Activated CD4-positive, CD25-positive, alpha-beta regulatory T cell treated with anti-CD3 and anti-CD28 coated beads, Interleukin-2, amount 50 U/mL, for 72 hours (primary cell): Measurements from ENCODE around the gene PACRG.

ENCODE experiments used
- DNase-seq: peaks from one replicate; pipeline ENCODE4 v3.0.0; 2021

Gene PACRG

GRCh38 chr6:163323705-163324104 lies 595.9 kb downstream of the PACRG start:
- DNase-seq, result no peak

GRCh38 chr6:163324326-163324687 lies 596.5 kb downstream of the PACRG start:
- no peak for DNase-seq

- no peak for DNase-seq
Observed at GRCh38 chr6:163324688-163325389, 597.1 kb downstream of the PACRG start.

GRCh38 chr6:163325390-163325784 lies 597.6 kb downstream of the PACRG start:
- no peak for DNase-seq

- DNase-seq, result no peak
Observed at GRCh38 chr6:163327165-163327880, 599.5 kb downstream of the PACRG start.

- no peak for DNase-seq
Observed at GRCh38 chr6:163327921-163328320, 600.1 kb downstream of the PACRG start.

GRCh38 chr6:163328411-163328810 lies 600.6 kb downstream of the PACRG start:
- no peak for DNase-seq

GRCh38 chr6:163329991-163330390 lies 602.2 kb downstream of the PACRG start:
- no peak for DNase-seq

- no peak for DNase-seq
Observed at GRCh38 chr6:163331245-163331644, 603.5 kb downstream of the PACRG start.

GRCh38 chr6:163332575-163332974 lies 604.8 kb downstream of the PACRG start:
- DNase-seq, result no peak

GRCh38 chr6:163333038-163333437 lies 605.3 kb downstream of the PACRG start:
- DNase-seq, result no peak

GRCh38 chr6:163333701-163334663 lies 606.2 kb downstream of the PACRG start:
- no peak for DNase-seq

GRCh38 chr6:163335056-163335455 lies 607.3 kb downstream of the PACRG start:
- DNase-seq, result no peak

- no peak for DNase-seq
Observed at GRCh38 chr6:163335671-163336545, 608.1 kb downstream of the PACRG start.

- DNase-seq, result no peak
Observed at GRCh38 chr6:163336961-163337360, 609.2 kb downstream of the PACRG start.

- no peak for DNase-seq
Observed at GRCh38 chr6:163337958-163338357, 610.2 kb downstream of the PACRG start.

- no peak for DNase-seq
Observed at GRCh38 chr6:163338671-163339405, 611.1 kb downstream of the PACRG start.

- no peak for DNase-seq
Observed at GRCh38 chr6:163339466-163339865, 611.7 kb downstream of the PACRG start.

GRCh38 chr6:163340201-163340887 lies 612.6 kb downstream of the PACRG start:
- DNase-seq, result no peak

GRCh38 chr6:163341224-163342061 lies 613.7 kb downstream of the PACRG start:
- DNase-seq, result no peak
